HPDE6-E6E7 (cell line): ENCODE measurements around the gene BLVRB.
"Not testable (repeated sequence)": the region's sequence is repeated elsewhere in the genome, so short reads cannot be mapped to it uniquely, and the experiment has no call there.

Source experiments
- DNase-seq: peaks from one replicate; pipeline ENCODE4 v3.0.0; 2011; ENCODE audit warnings: missing footprints; ENCODE audit errors: extremely low spot score

BLVRB gene

DNA sequence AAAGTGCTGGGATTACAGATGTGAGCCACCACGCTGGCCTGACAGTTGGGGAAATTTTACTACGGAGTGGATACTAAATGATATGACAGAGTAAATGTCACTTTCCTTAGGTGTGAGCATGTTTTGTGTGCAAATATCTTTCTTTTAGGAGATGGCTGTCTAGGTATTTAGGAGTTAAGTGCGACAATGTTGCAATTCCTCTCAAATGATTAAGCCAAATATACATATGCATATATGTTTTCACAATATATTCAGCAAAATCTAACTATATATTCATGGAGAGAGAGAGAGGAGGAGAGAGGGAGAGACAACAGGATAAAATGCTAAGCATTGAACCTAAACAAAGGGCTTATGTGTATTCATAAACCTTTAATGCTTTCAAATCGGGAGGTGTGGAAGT lies 16.0 kb downstream of the BLVRB start:
- DNase-seq = no peak

DNA sequence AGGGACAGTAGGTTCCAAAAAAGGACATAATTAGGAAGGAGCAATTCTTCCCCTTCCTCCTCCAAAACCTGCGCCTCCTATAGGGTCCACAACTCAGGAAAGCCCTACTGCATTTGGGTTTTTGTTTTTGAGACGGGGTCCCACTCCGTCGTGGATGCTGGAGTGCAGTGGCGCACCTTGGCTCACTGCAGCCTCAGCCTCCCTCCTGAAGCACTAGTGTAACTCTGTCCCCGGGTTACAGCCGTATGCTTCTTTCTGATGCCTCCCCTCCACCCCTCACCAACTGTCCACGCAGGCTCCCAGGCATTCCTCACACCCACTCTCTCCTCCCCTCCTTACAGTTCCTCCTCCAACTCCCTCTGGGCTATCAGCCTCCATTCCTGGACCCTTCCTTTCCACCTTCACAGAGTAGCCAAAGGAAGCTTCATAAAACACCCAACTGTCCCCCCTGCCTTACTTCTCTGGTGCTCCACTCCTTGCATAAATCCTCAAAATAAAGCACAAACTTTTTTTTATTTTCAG lies 19.2 kb downstream of the BLVRB start:
- DNase-seq = no peak

- peak; percentile 58 for DNase-seq
These were observed 19.7 kb downstream of the BLVRB start for GRCh38 chr19:40445780-40446262.

- no peak for DNase-seq
These were observed 20.7 kb downstream of the BLVRB start for GRCh38 chr19:40444825-40445312.

DNA sequence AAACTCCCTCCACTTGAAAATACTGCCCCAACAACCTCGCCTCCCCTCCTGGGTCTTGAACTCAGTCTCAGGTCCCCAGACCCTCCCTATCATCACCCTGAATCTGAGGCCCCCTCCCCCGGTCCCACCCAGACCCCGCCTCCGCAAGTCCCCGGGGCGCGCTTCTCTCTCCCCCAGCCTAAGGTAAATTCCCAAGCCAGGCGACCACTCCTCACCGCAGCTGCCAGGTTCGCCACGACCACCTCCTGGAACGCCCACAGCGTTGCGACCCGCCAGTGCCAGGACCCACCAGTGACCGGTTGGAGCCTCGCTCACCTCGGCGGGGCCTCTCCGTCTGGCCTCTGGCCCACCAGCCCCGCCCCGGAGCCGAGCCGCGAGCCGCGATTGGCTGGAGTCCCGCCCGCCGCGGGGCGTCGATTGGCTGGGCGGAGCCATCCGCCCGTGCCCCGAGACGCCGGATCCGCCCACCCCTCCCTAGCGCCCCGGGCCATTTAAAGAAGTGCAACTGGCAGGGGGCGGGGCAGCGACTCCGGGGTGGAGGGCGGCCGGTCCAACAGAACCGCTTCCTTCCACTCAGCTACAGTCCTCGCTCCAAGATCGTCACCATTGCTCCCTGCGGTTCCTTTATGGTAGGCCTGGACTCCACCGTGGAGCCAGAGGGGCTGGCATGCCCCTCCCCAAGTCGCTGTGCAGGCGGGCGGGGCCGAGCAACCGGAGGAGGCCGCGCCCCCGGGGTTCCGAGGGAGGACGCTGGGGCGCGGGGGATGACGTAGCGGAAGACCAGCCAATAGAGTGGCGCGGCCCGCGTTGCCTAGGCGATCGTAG lies 21.3 kb downstream of the BLVRB start, which contains the start of gene SERTAD3:
Gene SERTAD3 (minus strand): TSS at position 336 of the 825 bp plus-strand sequence. CDS start 2,255 bp downstream, outside the sequence.
- peak; percentile 89 for DNase-seq

- peak; percentile 97 for DNase-seq
These were observed 22.2 kb downstream of the BLVRB start for GRCh38 chr19:40443131-40443999.

GRCh38 chr19:40442328-40443130 lies 23.0 kb downstream of the BLVRB start:
- DNase-seq = no peak

- DNase-seq = no peak
These were observed 23.8 kb downstream of the BLVRB start for GRCh38 chr19:40441719-40442253.

GRCh38 chr19:40438284-40438683 lies 27.3 kb downstream of the BLVRB start:
- DNase-seq = no peak

DNA sequence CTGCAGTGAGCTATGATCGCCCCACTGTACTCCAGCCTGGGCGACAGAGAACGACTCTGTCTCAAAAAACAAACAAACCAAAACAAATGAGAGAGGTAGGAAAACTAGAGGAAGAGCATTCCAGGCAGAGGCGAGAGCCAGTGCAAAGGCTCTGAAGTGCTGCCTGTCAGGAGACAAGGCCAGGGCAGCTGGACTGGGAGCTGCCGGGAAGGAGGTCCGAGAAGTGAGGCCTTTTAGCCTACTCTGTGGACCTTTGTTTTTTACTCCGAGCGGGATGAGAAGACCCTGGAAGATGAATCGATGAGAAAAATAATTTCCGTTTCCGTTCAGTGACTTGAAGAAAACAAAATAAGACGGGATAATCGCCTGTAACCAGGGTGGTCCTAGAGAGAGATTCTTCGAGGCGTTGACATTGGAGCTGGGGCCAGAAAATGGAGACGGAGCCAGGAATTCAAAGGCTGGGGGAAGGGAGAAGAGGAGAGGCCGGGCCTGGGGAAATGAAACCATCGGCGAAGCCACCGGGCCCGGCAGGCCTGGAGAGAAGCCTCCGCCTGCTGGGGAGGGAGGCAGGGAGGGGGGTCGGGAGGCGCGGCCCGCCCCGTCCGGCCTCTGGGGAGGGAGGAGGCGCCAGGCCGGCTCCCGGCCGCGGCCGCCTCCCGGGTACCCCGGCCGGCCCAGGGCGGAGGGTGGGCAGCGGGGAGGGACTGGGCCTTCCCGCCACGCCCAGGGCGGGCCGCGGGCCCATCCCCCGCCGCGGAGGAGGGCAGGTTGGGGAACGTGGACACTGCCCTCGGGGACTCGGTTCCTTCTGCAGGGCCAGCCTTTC lies 31.9 kb downstream of the BLVRB start:
- DNase-seq = peak; percentile 84

GRCh38 chr19:40432760-40433159 lies 32.8 kb downstream of the BLVRB start:
- not testable (repeated sequence) for DNase-seq

- no peak for DNase-seq
These were observed 33.8 kb downstream of the BLVRB start for GRCh38 chr19:40431698-40432097.

- not testable (repeated sequence) for DNase-seq
These were observed 35.3 kb downstream of the BLVRB start for GRCh38 chr19:40430242-40430641.

GRCh38 chr19:40428197-40428596 lies 37.3 kb downstream of the BLVRB start:
- DNase-seq = not testable (repeated sequence)

- DNase-seq = peak; percentile 95
These were observed 39.9 kb downstream of the BLVRB start, which contains the start of gene SERTAD1 for GRCh38 chr19:40425450-40426287. Gene SERTAD1, minus strand, starts transcription at chr19:40425992. Its CDS starts 2,446 bp downstream, at chr19:40423546.

- no peak for DNase-seq
These were observed 40.7 kb downstream of the BLVRB start for GRCh38 chr19:40424637-40425449.

DNA sequence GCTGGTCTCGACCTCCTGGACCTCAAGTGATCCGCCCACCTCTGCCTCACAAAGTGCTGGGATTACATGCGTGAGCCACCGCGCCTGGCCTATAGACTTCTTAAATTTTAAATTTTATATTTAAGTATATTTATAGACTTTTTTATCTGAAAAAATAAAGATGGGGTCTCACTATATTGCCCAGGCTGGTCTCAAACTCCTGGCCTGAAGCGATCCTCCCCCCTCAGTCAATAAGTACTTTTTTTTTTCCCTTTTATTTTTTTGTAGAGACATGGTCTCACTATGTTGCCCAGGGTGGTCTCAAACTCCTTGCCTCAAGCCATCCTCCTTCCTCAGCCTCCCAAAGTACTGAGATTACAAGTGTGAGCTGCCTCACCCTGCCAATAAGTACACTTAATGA lies 41.6 kb downstream of the BLVRB start:
- no peak for DNase-seq
